GM18502 (cell line): ENCODE results near the gene SYCP3.

Experiments used
- ATAC-seq: cut with Tn5 transposase; IDR thresholded peaks from one replicate; pipeline ENCODE4 v1.9.1; 2021; ENCODE audit warnings: mild to moderate bottlenecking; ENCODE audit not compliant: unreplicated experiment, poor library complexity

The SYCP3 gene

GRCh38 chr12:101738920-101739665, at the start of gene SYCP3:
TSS of gene SYCP3 (minus strand) at chr12:101739462. CDS start at chr12:101737935, 1,527 bp downstream.
- ATAC-seq, result no peak

- ATAC-seq, result no peak
Measured at GRCh38 chr12:101785671-101786070, 46.4 kb upstream of the SYCP3 start.

- no peak for ATAC-seq
Measured at GRCh38 chr12:101784376-101784775, 45.1 kb upstream of the SYCP3 start.

GRCh38 chr12:101783838-101784237, 44.6 kb upstream of the SYCP3 start:
- no peak for ATAC-seq

GRCh38 chr12:101783150-101783549, 43.9 kb upstream of the SYCP3 start:
- ATAC-seq, result no peak

- no peak for ATAC-seq
Measured at GRCh38 chr12:101782273-101782731, 43.0 kb upstream of the SYCP3 start.

GRCh38 chr12:101781834-101782233, 42.6 kb upstream of the SYCP3 start:
- ATAC-seq, result no peak

GRCh38 chr12:101780599-101780998, 41.3 kb upstream of the SYCP3 start:
- no peak for ATAC-seq

GRCh38 chr12:101779626-101780025, 40.4 kb upstream of the SYCP3 start:
- no peak for ATAC-seq

GRCh38 chr12:101779200-101779599, 39.9 kb upstream of the SYCP3 start:
- ATAC-seq, result no peak

GRCh38 chr12:101777978-101778377, 38.7 kb upstream of the SYCP3 start:
- ATAC-seq, result no peak

- no peak for ATAC-seq
Measured at GRCh38 chr12:101777485-101777884, 38.2 kb upstream of the SYCP3 start.

- no peak for ATAC-seq
Measured at GRCh38 chr12:101775816-101776215, 36.6 kb upstream of the SYCP3 start.

GRCh38 chr12:101773650-101774162, 34.4 kb upstream of the SYCP3 start:
- ATAC-seq, result peak; percentile 83

- no peak for ATAC-seq
Measured at GRCh38 chr12:101772012-101772775, 32.9 kb upstream of the SYCP3 start.

- no peak for ATAC-seq
Measured at GRCh38 chr12:101769865-101770264, 30.6 kb upstream of the SYCP3 start.

GRCh38 chr12:101768781-101769180, 29.5 kb upstream of the SYCP3 start:
- no peak for ATAC-seq

GRCh38 chr12:101767537-101767936, 28.3 kb upstream of the SYCP3 start:
- ATAC-seq, result no peak

GRCh38 chr12:101764051-101764792, 25.0 kb upstream of the SYCP3 start:
- no peak for ATAC-seq

- no peak for ATAC-seq
Measured at GRCh38 chr12:101763246-101763931, 24.1 kb upstream of the SYCP3 start.
